HEK293 (cell line): ENCODE data around the gene BCL6.

Experiments
- CTCF ChIP-seq: fragments of 450-650 bp; formaldehyde crosslinking; IDR thresholded peaks from 2 replicates; pipeline ENCODE4 v1.5.1; 2016; ENCODE audit warnings: missing biosample characterization, missing genetic modification characterization
- HIC1 ChIP-seq: fragments of 450-650 bp; formaldehyde crosslinking; IDR thresholded peaks from 2 replicates; pipeline ENCODE4 v1.5.1; 2016; ENCODE audit warnings: missing biosample characterization, missing genetic modification characterization
- ZBTB17 ChIP-seq: fragments of 450-650 bp; formaldehyde crosslinking; IDR thresholded peaks from 2 replicates; pipeline ENCODE4 v1.5.1; 2016; ENCODE audit warnings: missing biosample characterization, missing genetic modification characterization
- ZNF174 ChIP-seq: fragments of 450-650 bp; formaldehyde crosslinking; IDR thresholded peaks from 2 replicates; pipeline ENCODE4 v1.5.0; 2017; ENCODE audit warnings: missing biosample characterization, mild to moderate bottlenecking, missing genetic modification characterization
- ZNF239 ChIP-seq: fragments of 450-650 bp; formaldehyde crosslinking; IDR thresholded peaks from 2 replicates; pipeline ENCODE4 v1.5.1; 2016; ENCODE audit warnings: missing biosample characterization, missing genetic modification characterization
- ZNF280C ChIP-seq: fragments of 450-650 bp; formaldehyde crosslinking; IDR thresholded peaks from 2 replicates; pipeline ENCODE4 v1.5.1; 2016; ENCODE audit warnings: missing biosample characterization, missing genetic modification characterization
- ZNF76 ChIP-seq: fragments of 450-650 bp; formaldehyde crosslinking; IDR thresholded peaks from 2 replicates; pipeline ENCODE4; 2016; ENCODE audit warnings: low read depth, missing biosample characterization, missing genetic modification characterization, borderline replicate concordance
- TF ChIP-seq, protein P1 (sequence below): fragments of 450-650 bp; formaldehyde crosslinking; IDR thresholded peaks from 2 replicates; pipeline ENCODE4 v1.5.1; 2016; ENCODE audit warnings: missing biosample characterization, missing genetic modification characterization
- TF ChIP-seq, protein P2 (sequence below): fragments of 450-650 bp; formaldehyde crosslinking; IDR thresholded peaks from 2 replicates; pipeline ENCODE4 v1.5.1; 2016; ENCODE audit warnings: missing biosample characterization, missing genetic modification characterization

GRCh38 chr3:187770224-187770623, 25.0 kb upstream of the BCL6 start:
- TF ChIP-seq ZNF239 (tag by site-specific recombination) (no peak), ZNF280C (tag by site-specific recombination) (no peak), CTCF (tag by site-specific recombination) (no peak), ZBTB17 (no peak), HIC1 (no peak), ZNF76 (tag by site-specific recombination) (no peak), ZNF174 (tag by site-specific recombination) (no peak)
- TF ChIP-seq, protein P1, sequence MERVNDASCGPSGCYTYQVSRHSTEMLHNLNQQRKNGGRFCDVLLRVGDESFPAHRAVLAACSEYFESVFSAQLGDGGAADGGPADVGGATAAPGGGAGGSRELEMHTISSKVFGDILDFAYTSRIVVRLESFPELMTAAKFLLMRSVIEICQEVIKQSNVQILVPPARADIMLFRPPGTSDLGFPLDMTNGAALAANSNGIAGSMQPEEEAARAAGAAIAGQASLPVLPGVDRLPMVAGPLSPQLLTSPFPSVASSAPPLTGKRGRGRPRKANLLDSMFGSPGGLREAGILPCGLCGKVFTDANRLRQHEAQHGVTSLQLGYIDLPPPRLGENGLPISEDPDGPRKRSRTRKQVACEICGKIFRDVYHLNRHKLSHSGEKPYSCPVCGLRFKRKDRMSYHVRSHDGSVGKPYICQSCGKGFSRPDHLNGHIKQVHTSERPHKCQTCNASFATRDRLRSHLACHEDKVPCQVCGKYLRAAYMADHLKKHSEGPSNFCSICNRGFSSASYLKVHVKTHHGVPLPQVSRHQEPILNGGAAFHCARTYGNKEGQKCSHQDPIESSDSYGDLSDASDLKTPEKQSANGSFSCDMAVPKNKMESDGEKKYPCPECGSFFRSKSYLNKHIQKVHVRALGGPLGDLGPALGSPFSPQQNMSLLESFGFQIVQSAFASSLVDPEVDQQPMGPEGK (tag by site-specific recombination), result no peak
- TF ChIP-seq, protein P2, sequence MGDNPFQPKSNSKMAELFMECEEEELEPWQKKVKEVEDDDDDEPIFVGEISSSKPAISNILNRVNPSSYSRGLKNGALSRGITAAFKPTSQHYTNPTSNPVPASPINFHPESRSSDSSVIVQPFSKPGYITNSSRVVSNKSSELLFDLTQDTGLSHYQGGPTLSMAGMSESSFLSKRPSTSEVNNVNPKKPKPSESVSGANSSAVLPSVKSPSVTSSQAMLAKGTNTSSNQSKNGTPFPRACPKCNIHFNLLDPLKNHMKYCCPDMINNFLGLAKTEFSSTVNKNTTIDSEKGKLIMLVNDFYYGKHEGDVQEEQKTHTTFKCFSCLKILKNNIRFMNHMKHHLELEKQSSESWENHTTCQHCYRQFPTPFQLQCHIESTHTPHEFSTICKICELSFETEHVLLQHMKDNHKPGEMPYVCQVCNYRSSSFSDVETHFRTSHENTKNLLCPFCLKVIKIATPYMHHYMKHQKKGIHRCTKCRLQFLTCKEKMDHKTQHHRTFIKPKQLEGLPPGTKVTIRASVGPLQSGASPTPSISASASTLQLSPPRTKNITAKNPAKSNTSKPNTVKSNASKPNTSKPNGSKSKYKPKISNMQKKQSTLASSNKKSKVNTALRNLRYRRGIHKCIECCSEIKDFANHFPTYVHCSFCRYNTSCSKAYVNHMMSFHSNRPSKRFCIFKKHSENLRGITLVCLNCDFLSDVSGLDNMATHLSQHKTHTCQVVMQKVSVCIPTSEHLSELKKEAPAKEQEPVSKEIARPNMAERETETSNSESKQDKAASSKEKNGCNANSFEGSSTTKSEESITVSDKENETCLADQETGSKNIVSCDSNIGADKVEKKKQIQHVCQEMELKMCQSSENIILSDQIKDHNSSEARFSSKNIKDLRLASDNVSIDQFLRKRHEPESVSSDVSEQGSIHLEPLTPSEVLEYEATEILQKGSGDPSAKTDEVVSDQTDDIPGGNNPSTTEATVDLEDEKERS (tag by site-specific recombination), result no peak
